Psoas muscle (tissue), 8 donors: ENCODE results near the gene ETV6. TPM values are rescaled to one million over a fixed set of nuclear protein-coding genes. Genes with fewer than 3 reads are reported as not detected.

Source experiments
- ATAC-seq, 4 donors: fragments of 200-7000 bp; cut with Tn5 transposase; one replicate each; pipeline ENCODE4 v1.9.1; 2020; ENCODE audit warnings: moderate library complexity in 3 of 4, mild to moderate bottlenecking in 2 of 4
- DNase-seq, 2 donors: peaks; one replicate each; pipeline ENCODE4 v3.0.0-alpha.2; 2020
- H3K27ac ChIP-seq: fragments of 200-600 bp; one replicate; pipeline ENCODE4 v1.8.0; 2022
- H3K27me3 ChIP-seq, 3 donors: fragments of 200-600 bp in 1 of 3; one replicate each; pipeline versions ENCODE4 v1.6.1 to v1.8.0; 2013 to 2022; ENCODE audit warnings: low read length in 2 of 3, mild to moderate bottlenecking in 2 of 3, moderate library complexity in 1 of 3; ENCODE audit not compliant: insufficient read depth in 3 of 3
- H3K36me3 ChIP-seq, 2 donors: fragments of 200-600 bp in 1 of 2; one replicate each; pipeline versions ENCODE4 v1.6.1 to v1.8.0; 2013 to 2022; ENCODE audit warnings: low read depth in 1 of 2, mild to moderate bottlenecking in 1 of 2, moderate library complexity in 1 of 2; ENCODE audit not compliant: insufficient read depth in 1 of 2
- H3K4me1 ChIP-seq: fragments of 200-600 bp; one replicate; pipeline ENCODE4 v1.8.0; 2022
- H3K4me3 ChIP-seq: fragments of 200-600 bp; one replicate; pipeline ENCODE4 v1.8.0; 2022; ENCODE audit warnings: mild to moderate bottlenecking
- H3K9me3 ChIP-seq: fragments of 200-600 bp; one replicate; pipeline ENCODE4 v1.8.0; 2022
- WGBS, 3 donors: extraction: QIAGEN DNeasy Blood & Tissue Kit; methylation state at CpG; one replicate each; pipeline versions ENCODE4 v1.1.6 to v1.1.7; 2013; 5-methylcytosine and 5-hydroxymethylcytosine counted together
- intact Hi-C, 2 donors: fragments of 100-400 bp; cut with DNase I; formaldehyde crosslinking; loops; one replicate each; pipeline versions ENCODE4 v1.11.0 to v1.14.2; 2022
- polyA plus RNA-seq, 3 donors: library from polyadenylated mRNA; stranded (reverse); fragments of 200-250 nt; gene quantifications; one replicate each; pipeline ENCODE4 v1.2.3, GENCODE V29; 2013
- total RNA-seq, 4 donors: library from RNA; stranded (reverse); fragmentation: NEBNext Ultra II Directional in 2 of 4; extraction: Animal tissue kit (Norgen Biotek cat#: 25700) in 2 of 4; gene quantifications; one replicate each; pipeline versions ENCODE4 v1.2.1 to v1.2.4, GENCODE V29; 2021 to 2023
- TF ChIP-seq, protein P1 (sequence below): fragments of 200-600 bp; IDR thresholded peaks from one replicate; pipeline ENCODE4 v1.8.0; 2022; ENCODE audit warnings: antibody characterized with exemption
- donor health status: healthy with polysubstance abuse.
- donor health status: DM: no; HTN: no; CAD: no; lungs with moderate emphysema.
- donor health status: Bipolar disorder and iron deficiency.
- donor health status: healthy.
- donor health status: DM: yes; HTN: yes; CAD: no.
- donor health status: DM: no; HTN: no; CAD: no.
- donor health status: DM: no; HTN: no; CAD: no.
- donor health status: DM: yes; HTN: yes; CAD: no.

The ETV6 gene
- total and polyA plus RNA-seq, 7 donors = 2.8 to 22.9 (median 4.9) TPM

DNA sequence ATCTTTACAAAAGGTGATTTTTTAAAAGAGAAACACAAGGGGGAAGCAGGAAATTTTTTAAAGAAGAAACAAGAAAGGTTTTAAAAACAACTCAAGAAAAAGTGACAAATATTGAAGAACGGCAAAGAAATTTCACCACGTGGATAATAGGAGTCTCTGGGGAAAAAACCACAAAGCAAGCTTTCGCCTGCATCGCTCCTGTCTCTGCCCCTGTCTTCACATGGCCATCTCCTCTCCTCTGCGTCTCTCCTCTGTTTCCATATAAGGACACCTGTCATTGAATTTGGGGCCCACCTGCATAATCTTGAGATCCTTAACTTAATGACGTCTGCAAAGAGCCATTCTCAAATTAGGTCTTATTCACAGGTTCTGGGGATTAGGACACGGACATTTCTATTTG lies 175.8 kb downstream of the ETV6 start:
- Histone ChIP-seq H3K4me3 (no peak overlapping the region), H3K27me3 (no peaks in the 10 kb centered on the region), H3K4me1 (peaks cover 11% of the 10 kb centered on the region), H3K9me3 (no peaks in the 10 kb centered on the region), H3K27ac (no peak overlapping the region), H3K36me3 (no peaks in the 10 kb centered on the region)
- ATAC-seq (no peak), DNase-seq (no peak)
- TF ChIP-seq, protein P1, sequence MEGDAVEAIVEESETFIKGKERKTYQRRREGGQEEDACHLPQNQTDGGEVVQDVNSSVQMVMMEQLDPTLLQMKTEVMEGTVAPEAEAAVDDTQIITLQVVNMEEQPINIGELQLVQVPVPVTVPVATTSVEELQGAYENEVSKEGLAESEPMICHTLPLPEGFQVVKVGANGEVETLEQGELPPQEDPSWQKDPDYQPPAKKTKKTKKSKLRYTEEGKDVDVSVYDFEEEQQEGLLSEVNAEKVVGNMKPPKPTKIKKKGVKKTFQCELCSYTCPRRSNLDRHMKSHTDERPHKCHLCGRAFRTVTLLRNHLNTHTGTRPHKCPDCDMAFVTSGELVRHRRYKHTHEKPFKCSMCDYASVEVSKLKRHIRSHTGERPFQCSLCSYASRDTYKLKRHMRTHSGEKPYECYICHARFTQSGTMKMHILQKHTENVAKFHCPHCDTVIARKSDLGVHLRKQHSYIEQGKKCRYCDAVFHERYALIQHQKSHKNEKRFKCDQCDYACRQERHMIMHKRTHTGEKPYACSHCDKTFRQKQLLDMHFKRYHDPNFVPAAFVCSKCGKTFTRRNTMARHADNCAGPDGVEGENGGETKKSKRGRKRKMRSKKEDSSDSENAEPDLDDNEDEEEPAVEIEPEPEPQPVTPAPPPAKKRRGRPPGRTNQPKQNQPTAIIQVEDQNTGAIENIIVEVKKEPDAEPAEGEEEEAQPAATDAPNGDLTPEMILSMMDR = no peak
- 74 to 85% (median 78%) methylated on average over 7 of the region's 7 CpGs for WGBS, 3 donors
- intact Hi-C loops = no loop called here

DNA sequence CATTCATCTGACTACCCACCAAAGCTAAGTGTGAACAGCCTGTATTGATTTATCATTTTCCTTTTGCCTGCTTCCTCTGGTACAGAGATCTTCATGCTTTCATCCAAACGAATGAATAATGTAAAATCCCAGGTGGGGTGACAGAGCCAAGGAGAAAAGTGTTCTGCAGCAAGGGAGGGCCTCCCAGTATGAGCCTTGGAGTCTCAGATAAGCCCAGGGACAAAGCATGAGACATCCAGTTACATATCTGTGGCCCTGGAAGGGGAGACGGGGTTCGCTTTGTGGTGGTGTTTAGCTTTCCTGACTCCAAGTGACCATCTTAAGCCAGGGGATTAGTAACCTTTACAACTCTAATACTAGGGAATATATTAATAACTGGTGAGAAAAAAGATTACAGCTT lies 177.1 kb downstream of the ETV6 start:
- Histone ChIP-seq H3K36me3 (no peaks in the 10 kb centered on the region), H3K27me3 (no peaks in the 10 kb centered on the region), H3K4me3 (no peak overlapping the region), H3K9me3 (no peaks in the 10 kb centered on the region), H3K4me1 (peaks cover 13% of the 10 kb centered on the region), H3K27ac (no peak overlapping the region)
- DNase-seq = no peak
- ATAC-seq = no peak
- intact Hi-C loops = no loop called here
- 76 to 82% (median 77%) methylated on average over 3 of the region's 3 CpGs for WGBS, 3 donors
- TF ChIP-seq, protein P1 = no peak

DNA sequence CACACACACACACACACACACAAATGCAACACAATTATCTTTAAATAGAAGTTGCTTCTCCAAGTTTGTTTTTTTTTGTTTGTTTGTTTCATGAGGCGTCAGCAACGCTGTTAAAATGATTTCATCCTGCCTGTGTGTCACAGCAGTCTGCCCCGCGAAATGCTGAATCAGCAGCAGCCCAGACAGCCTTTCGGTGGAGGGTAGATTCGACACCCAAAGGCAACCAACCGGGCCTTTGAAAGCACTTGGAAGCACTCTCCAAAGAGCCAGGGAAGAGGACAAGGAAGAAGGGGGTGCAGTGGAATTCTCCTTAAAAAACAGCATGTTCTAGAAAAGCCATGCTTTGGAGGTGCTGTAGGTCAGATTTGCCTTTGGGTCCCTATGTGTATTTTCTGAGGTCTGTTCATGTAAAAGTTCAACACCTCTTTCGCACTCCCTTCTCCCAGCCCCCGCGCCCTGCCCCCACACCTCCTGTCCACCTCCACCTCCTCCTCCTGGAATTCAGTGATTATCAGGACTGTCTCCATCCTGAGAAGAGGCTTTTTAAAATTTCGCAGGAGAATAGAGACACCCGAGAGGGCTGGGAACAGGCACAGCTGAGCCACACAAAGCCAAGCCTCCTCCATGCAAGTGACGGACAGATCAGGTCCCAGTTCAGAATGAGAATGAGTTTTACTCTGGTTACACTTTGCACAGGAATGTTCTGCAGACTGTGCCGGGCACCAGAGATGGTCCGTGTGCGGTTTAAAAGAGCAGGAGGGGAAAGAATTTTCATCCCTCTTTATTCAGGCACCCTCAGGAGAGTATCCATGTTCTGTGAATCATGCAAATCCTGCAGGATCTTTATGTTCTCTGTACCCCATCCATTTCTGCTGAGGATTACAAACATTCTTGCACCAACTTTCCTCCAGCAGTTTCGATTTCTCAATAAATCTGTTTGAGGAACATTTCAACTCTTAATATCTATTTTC lies 177.9 kb downstream of the ETV6 start:
- Histone ChIP-seq H3K27me3 (no peaks in the 10 kb centered on the region), H3K4me1 (peaks cover 13% of the 10 kb centered on the region), H3K4me3 (no peak overlapping the region), H3K36me3 (no peaks in the 10 kb centered on the region), H3K27ac (no peak overlapping the region), H3K9me3 (no peaks in the 10 kb centered on the region)
- TF ChIP-seq, protein P1 = no peak
- intact Hi-C loops = no loop called here
- WGBS, 3 donors = 53 to 74% (median 64%) methylated on average over 17 of the region's 17 CpGs
- DNase-seq = no peak
- no peak for ATAC-seq

DNA sequence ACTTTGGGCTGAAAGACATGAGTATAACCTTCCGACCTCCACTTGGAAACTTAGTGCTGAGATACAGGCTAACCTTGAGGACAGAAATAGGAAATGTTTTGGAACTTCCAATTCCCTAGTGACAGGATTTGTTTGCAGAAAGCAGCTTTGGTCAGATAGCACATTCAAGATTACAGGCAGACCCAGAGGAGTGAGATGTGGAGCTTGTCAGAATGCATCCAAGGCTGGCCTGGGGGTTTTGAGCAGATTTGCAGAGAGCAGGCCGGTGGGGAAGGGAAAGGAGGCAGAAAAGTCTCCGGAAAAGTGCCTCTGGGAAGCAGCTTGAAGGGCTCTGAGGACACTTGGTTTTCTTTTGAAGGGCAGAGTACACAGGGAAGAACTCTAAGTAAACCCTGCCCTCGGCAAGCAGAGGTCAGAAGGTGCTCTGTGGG lies 180.3 kb downstream of the ETV6 start:
- no peak overlapping the region for H3K27ac ChIP-seq
- H3K9me3 ChIP-seq = no peaks in the 10 kb centered on the region
- intact Hi-C loops = no loop called here
- no peaks in the 10 kb centered on the region for H3K27me3 ChIP-seq
- no peak overlapping the region for H3K4me3 ChIP-seq
- DNase-seq (no peak), ATAC-seq (no peak)
- H3K4me1 ChIP-seq = peaks cover 20% of the 10 kb centered on the region
- no peaks in the 10 kb centered on the region for H3K36me3 ChIP-seq
- WGBS, 3 donors = 67 to 76% (median 70%) methylated on average over 4 of the region's 4 CpGs
- TF ChIP-seq, protein P1 = no peak
